GM23248 (cell line): ENCODE results near the gene PLK2.

ENCODE experiments used
- EZH2 ChIP-seq: fragments of 200-600 bp; sonication (generic); IDR thresholded peaks from 2 replicates; pipeline ENCODE4 v1.6.1; 2018; ENCODE audit warnings: antibody characterized with exemption, mild to moderate bottlenecking; ENCODE audit not compliant: insufficient read depth, poor library complexity, severe bottlenecking
- EZH2phosphoT487 ChIP-seq: fragments of 200-600 bp; sonication (generic); IDR thresholded peaks from 2 replicates; pipeline ENCODE4 v1.6.1; 2018; ENCODE audit warnings: antibody characterized with exemption, moderate library complexity, mild to moderate bottlenecking, low read depth; ENCODE audit not compliant: insufficient read depth

GRCh38 chr5:58499231-58499630 is 39.3 kb upstream of the PLK2 start:
- no peak for TF ChIP-seq EZH2
- no peak for TF ChIP-seq EZH2phosphoT487
